ENCODE results near the gene KCNK10.

- TF ChIP-seq CTCF (IDR thresholded peaks at IDR 0.05), result no peak
- no peak for TF ChIP-seq POLR2AphosphoS5 (IDR thresholded peaks at IDR 0.05)
- no peak for TF ChIP-seq POLR2A (IDR thresholded peaks at IDR 0.05)
- no peak for TF ChIP-seq EP300 (IDR thresholded peaks at IDR 0.05)
Observed at GRCh38 chr14:88258021-88258420, 65.0 kb downstream of the KCNK10 start.

Data from suprapubic skin (tissue), 4 donors.